ENCODE results near the gene BSN. TPM values are rescaled to one million over a fixed set of nuclear protein-coding genes. Genes with fewer than 3 reads are reported as not detected.
A peak's percentile ranks its signal among the peaks of the same experiment; 100 is the strongest.

The BSN gene
- polyA plus RNA-seq, 1 donor (not counting 4 experiments of a cell fraction or from before 2014, with no cell fraction given) = under 0.01 TPM

- Histone ChIP-seq H3K4me1 (ENCODE audit: control insufficient read depth, extremely low read depth, insufficient read depth, low read length) (peaks cover 10% of the 10 kb centered on the region), H3K9me3 (ENCODE audit: control insufficient read depth, low read depth, low read length) (no peaks in the 10 kb centered on the region), H3K4me2 (ENCODE audit: control insufficient read depth, extremely low read depth, insufficient read depth, low read depth, low read length) (peak overlapping the region; percentile 95), H3K9me1 (ENCODE audit: control insufficient read depth, extremely low read depth, insufficient read depth, low read length) (no peaks in the 10 kb centered on the region), H3K36me3 (ENCODE audit: control insufficient read depth in 2 of 2, extremely low read depth in 1 of 2, insufficient read depth in 2 of 2, low read length in 2 of 2) (peaks cover 27 to 30% of the 10 kb centered on the region in 2 experiments), H3K27me3 (ENCODE audit: control insufficient read depth, extremely low read depth, insufficient read depth, low read length) (no peaks in the 10 kb centered on the region), H4K20me1 (ENCODE audit: control insufficient read depth, extremely low read depth, insufficient read depth, low read length) (no peaks in the 10 kb centered on the region), H2AFZ (ENCODE audit: control insufficient read depth, low read length) (peak overlapping the region; percentile 59), H3K9ac (ENCODE audit: control insufficient read depth, extremely low read depth, insufficient read depth, low read length) (peak overlapping the region; percentile 88), H3K27ac (ENCODE audit: control insufficient read depth, insufficient read depth, low read length) (peak overlapping the region; percentile 90), H3K4me3 (ENCODE audit: control insufficient read depth in 2 of 3, extremely low read depth in 1 of 3, insufficient read depth in 2 of 3, low read depth in 1 of 3, low read length in 3 of 3) (peak overlapping the region; percentile 66 to 87 (median 83)), H3K79me2 (ENCODE audit: control insufficient read depth, insufficient read depth, low read length) (peaks cover 20% of the 10 kb centered on the region)
- DNase-seq (ENCODE audit: low read depth, low spot score) (no peak), FAIRE-seq (no peak)
- dilution Hi-C loops (cut with MboI; ENCODE audit: extremely low pct_ligation_motif_present, low sequenced_read_pairs) = loop anchor here (25.0 kb wide), 1 partner anchor 112 kb away; the partner anchor contains the start of gene BSN
- TF ChIP-seq CTCF (optimal IDR thresholded peaks at IDR 0.05 in 1 of 3, IDR thresholded peaks at IDR 0.05 in 1 of 3, conservative IDR thresholded peaks at IDR 0.05 in 1 of 3; ENCODE audit: extremely low read depth in 1 of 3, insufficient read depth in 2 of 3, low read length in 3 of 3) (no peak), EZH2 (IDR thresholded peaks at IDR 0.05; ENCODE audit: low read length) (no peak)
These were observed 120.3 kb downstream of the BSN start for GRCh38 chr3:49674497-49674983.

GRCh38 chr3:49675912-49676311 lies 121.6 kb downstream of the BSN start:
- Histone ChIP-seq H3K27ac (ENCODE audit: control insufficient read depth, insufficient read depth, low read length) (no peak overlapping the region), H4K20me1 (ENCODE audit: control insufficient read depth, extremely low read depth, insufficient read depth, low read length) (no peaks in the 10 kb centered on the region), H3K79me2 (ENCODE audit: control insufficient read depth, insufficient read depth, low read length) (peaks cover 20% of the 10 kb centered on the region), H3K9ac (ENCODE audit: control insufficient read depth, extremely low read depth, insufficient read depth, low read length) (no peak overlapping the region), H3K9me3 (ENCODE audit: control insufficient read depth, low read depth, low read length) (no peaks in the 10 kb centered on the region), H3K4me3 (ENCODE audit: control insufficient read depth in 2 of 3, extremely low read depth in 1 of 3, insufficient read depth in 2 of 3, low read depth in 1 of 3, low read length in 3 of 3) (no peak overlapping the region), H2AFZ (ENCODE audit: control insufficient read depth, low read length) (no peak overlapping the region), H3K4me1 (ENCODE audit: control insufficient read depth, extremely low read depth, insufficient read depth, low read length) (peaks cover 10% of the 10 kb centered on the region), H3K9me1 (ENCODE audit: control insufficient read depth, extremely low read depth, insufficient read depth, low read length) (no peaks in the 10 kb centered on the region), H3K4me2 (ENCODE audit: control insufficient read depth, extremely low read depth, insufficient read depth, low read depth, low read length) (no peak overlapping the region), H3K27me3 (ENCODE audit: control insufficient read depth, extremely low read depth, insufficient read depth, low read length) (no peaks in the 10 kb centered on the region), H3K36me3 (ENCODE audit: control insufficient read depth in 2 of 2, extremely low read depth in 1 of 2, insufficient read depth in 2 of 2, low read length in 2 of 2) (peaks cover 39% of the 10 kb centered on the region in 2 experiments)
- TF ChIP-seq CTCF (optimal IDR thresholded peaks at IDR 0.05 in 1 of 3, IDR thresholded peaks at IDR 0.05 in 1 of 3, conservative IDR thresholded peaks at IDR 0.05 in 1 of 3; ENCODE audit: extremely low read depth in 1 of 3, insufficient read depth in 2 of 3, low read length in 3 of 3) = no peak
- no peak for TF ChIP-seq EZH2 (IDR thresholded peaks at IDR 0.05; ENCODE audit: low read length)
- no peak for DNase-seq (ENCODE audit: low read depth, low spot score)
- dilution Hi-C loops (cut with MboI; ENCODE audit: extremely low pct_ligation_motif_present, low sequenced_read_pairs) = no loop called here
- no peak for FAIRE-seq
